HEK293 (cell line): ENCODE measurements around the gene ZNF80.

ENCODE experiments used
- CTCF ChIA-PET: fragments of 350-600 bp; formaldehyde crosslinking; extraction: SDS; loops from one replicate; lab custom pipeline; 2021; ENCODE audit warnings: antibody characterized with exemption; lab: Yijun Ruan, JAX
- POLR2A ChIA-PET: fragments of 300-600 bp; formaldehyde crosslinking; extraction: SDS; loops from one replicate; lab custom pipeline; 2020; ENCODE audit warnings: antibody characterized with exemption, inconsistent platforms; lab: Yijun Ruan, JAX
- H3K27ac ChIP-seq: fragments of 200-500 bp; sonication (Bioruptor generic); 2 replicates; pipeline ENCODE4 v1.5.1; 2014; ENCODE audit warnings: low read depth, low read length, control low read depth, inconsistent platforms; ENCODE audit errors: extremely low read depth
- H3K36me3 ChIP-seq, 2 experiments: fragments of 200-500 bp in 1 of 2; sonication (Bioruptor generic) in 1 of 2; 1 replicate in 1 of 2; 2 replicates in 1 of 2; pipeline ENCODE4 v1.5.1; 2014 to 2017; ENCODE audit warnings: inconsistent platforms in 2 of 2, low read length in 2 of 2; ENCODE audit not compliant: control insufficient read depth in 2 of 2, insufficient read depth in 1 of 2
- H3K4me1 ChIP-seq: fragments of 200-500 bp; sonication (Bioruptor generic); 2 replicates; pipeline ENCODE4 v1.5.1; 2014; ENCODE audit warnings: mild to moderate bottlenecking, low read length, inconsistent platforms; ENCODE audit not compliant: control insufficient read depth, insufficient read depth
- H3K4me3 ChIP-seq: 2 replicates; pipeline ENCODE4 v1.5.1; 2011; ENCODE audit warnings: low read depth, mild to moderate bottlenecking, control low read depth, low read length, moderate library complexity
- H3K9me3 ChIP-seq: fragments of 200-500 bp; sonication (Bioruptor generic); 2 replicates; pipeline ENCODE4 v1.5.1; 2014; ENCODE audit warnings: low read depth, low read length, inconsistent platforms; ENCODE audit not compliant: control insufficient read depth, insufficient read depth
- GLI2 ChIP-seq: fragments of 450-650 bp; formaldehyde crosslinking; IDR thresholded peaks from 2 replicates; pipeline ENCODE4; 2017; ENCODE audit warnings: missing biosample characterization, missing genetic modification characterization, low read depth, borderline replicate concordance
- GLIS2 ChIP-seq: fragments of 450-650 bp; formaldehyde crosslinking; IDR thresholded peaks from 2 replicates; pipeline ENCODE4 v1.5.1; 2016; ENCODE audit warnings: missing biosample characterization, missing genetic modification characterization
- PRDM1 ChIP-seq: fragments of 450-650 bp; formaldehyde crosslinking; IDR thresholded peaks from 2 replicates; pipeline ENCODE4; 2016; ENCODE audit warnings: missing biosample characterization, missing genetic modification characterization
- TCF7L2 ChIP-seq: IDR thresholded peaks from 2 replicates; pipeline ENCODE4 v1.6.1; 2011; ENCODE audit warnings: low read depth, mild to moderate bottlenecking, inconsistent platforms, low read length, moderate library complexity, borderline replicate concordance
- ZBTB17 ChIP-seq: fragments of 450-650 bp; formaldehyde crosslinking; IDR thresholded peaks from 2 replicates; pipeline ENCODE4 v1.5.1; 2016; ENCODE audit warnings: missing biosample characterization, missing genetic modification characterization
- ZFHX2 ChIP-seq: fragments of 450-650 bp; formaldehyde crosslinking; conservative IDR thresholded peaks from 2 replicates; pipeline ENCODE4 v1.5.1; 2016; ENCODE audit warnings: missing biosample characterization, missing genetic modification characterization
- ZIC2 ChIP-seq: fragments of 450-650 bp; formaldehyde crosslinking; IDR thresholded peaks from 2 replicates; pipeline ENCODE4 v1.5.1; 2016; ENCODE audit warnings: missing biosample characterization, missing genetic modification characterization
- ZNF121 ChIP-seq: fragments of 450-650 bp; formaldehyde crosslinking; IDR thresholded peaks from 2 replicates; pipeline ENCODE4 v1.5.1; 2016; ENCODE audit warnings: missing biosample characterization, missing genetic modification characterization
- ZNF138 ChIP-seq: fragments of 450-650 bp; formaldehyde crosslinking; IDR thresholded peaks from 2 replicates; pipeline ENCODE4 v1.5.1; 2016; ENCODE audit warnings: missing biosample characterization, missing genetic modification characterization, borderline replicate concordance
- ZNF16 ChIP-seq: fragments of 450-650 bp; formaldehyde crosslinking; IDR thresholded peaks from 2 replicates; pipeline ENCODE4 v1.5.1; 2016; ENCODE audit warnings: low read depth, missing biosample characterization, missing genetic modification characterization
- ZNF184 ChIP-seq: fragments of 450-650 bp; IDR thresholded peaks from 2 replicates; pipeline ENCODE4 v1.5.1; 2018; ENCODE audit warnings: missing biosample characterization, mild to moderate bottlenecking, missing genetic modification characterization
- ZNF248 ChIP-seq: fragments of 450-650 bp; formaldehyde crosslinking; IDR thresholded peaks from 2 replicates; pipeline ENCODE4 v1.5.1; 2017; ENCODE audit warnings: missing biosample characterization, missing genetic modification characterization
- ZNF302 ChIP-seq: fragments of 450-650 bp; formaldehyde crosslinking; IDR thresholded peaks from 2 replicates; pipeline ENCODE4 v1.5.1; 2016; ENCODE audit warnings: missing biosample characterization, missing genetic modification characterization, low read depth
- ZNF692 ChIP-seq: fragments of 450-650 bp; formaldehyde crosslinking; IDR thresholded peaks from 2 replicates; pipeline ENCODE4 v1.5.1; 2016; ENCODE audit warnings: missing biosample characterization, missing genetic modification characterization
- ZNF704 ChIP-seq: fragments of 450-650 bp; formaldehyde crosslinking; IDR thresholded peaks from 2 replicates; pipeline ENCODE4 v1.5.1; 2016; ENCODE audit warnings: missing biosample characterization, missing genetic modification characterization
- ZNF747 ChIP-seq: fragments of 450-650 bp; formaldehyde crosslinking; IDR thresholded peaks from 2 replicates; pipeline ENCODE4 v1.5.1; 2016; ENCODE audit warnings: missing biosample characterization, missing genetic modification characterization
- TF ChIP-seq, protein P1 (sequence below): fragments of 450-650 bp; formaldehyde crosslinking; conservative IDR thresholded peaks from 2 replicates; pipeline ENCODE4 v1.5.1; 2016; ENCODE audit warnings: low read depth, missing biosample characterization, missing genetic modification characterization
- TF ChIP-seq, protein P2 (sequence below): fragments of 450-650 bp; formaldehyde crosslinking; IDR thresholded peaks from 2 replicates; pipeline ENCODE4 v1.5.1; 2016; ENCODE audit warnings: missing biosample characterization, missing genetic modification characterization
- TF ChIP-seq, protein P3 (sequence below): fragments of 450-650 bp; formaldehyde crosslinking; IDR thresholded peaks from 2 replicates; pipeline ENCODE4 v1.5.1; 2016; ENCODE audit warnings: missing biosample characterization, missing genetic modification characterization
- TF ChIP-seq, protein P4 (sequence below): fragments of 450-650 bp; formaldehyde crosslinking; IDR thresholded peaks from 2 replicates; pipeline ENCODE4; 2016; ENCODE audit warnings: missing biosample characterization, missing genetic modification characterization

ZNF80 gene

DNA sequence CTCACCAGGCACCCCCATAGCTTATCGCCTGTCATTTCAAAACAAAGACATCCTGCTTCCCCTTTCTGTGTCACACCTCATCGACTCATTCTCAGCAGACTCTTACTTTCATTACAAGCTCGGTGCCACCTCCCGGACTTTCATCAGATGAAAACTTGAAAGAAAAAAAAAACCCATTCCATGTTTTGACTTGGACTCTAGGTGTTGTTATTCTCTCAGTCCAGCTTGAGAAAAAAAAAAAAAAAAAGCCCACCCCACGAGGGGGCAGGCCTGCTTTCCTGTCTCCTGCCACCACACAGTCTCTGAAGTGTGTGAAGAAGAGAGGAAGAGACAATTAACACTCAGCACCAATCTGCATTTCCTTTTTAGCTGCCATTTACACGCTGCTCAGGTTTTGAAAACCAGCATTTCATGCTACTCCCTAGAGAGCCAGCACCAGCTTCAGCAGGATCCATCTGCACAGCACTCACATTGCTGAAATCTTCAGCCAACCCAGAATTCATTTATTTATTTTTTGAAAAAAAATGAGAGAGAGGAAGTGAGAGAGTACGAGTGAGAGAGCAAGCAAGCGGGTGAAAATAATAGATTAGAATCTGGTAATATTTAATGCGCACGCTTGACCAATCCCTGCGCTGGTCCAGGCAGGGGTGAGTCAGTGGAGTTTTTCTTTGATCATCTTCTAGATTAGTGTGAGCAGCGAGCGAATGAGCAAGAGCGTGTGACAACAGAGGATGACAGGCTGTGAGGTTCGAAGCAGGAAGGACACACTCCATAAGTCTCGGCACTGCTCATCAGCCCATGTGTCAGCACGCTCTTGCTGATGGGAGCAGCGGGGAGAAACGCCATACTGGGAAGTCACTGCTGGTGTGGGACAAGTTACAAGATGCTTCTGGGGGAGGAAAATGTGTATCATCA, 23.5 kb downstream of the ZNF80 start:
- no peak for TF ChIP-seq ZNF248 (tag by site-specific recombination)
- 0 out of 2 replicates have a peak, but pooled peaks have one; percentile 41 for TF ChIP-seq ZNF121 (tag by site-specific recombination)
- peak; percentile 56; the same call in 1 of the 2 replicates for TF ChIP-seq TCF7L2
- no peak for TF ChIP-seq GLIS2 (tag by site-specific recombination)
- TF ChIP-seq ZNF692 (tag by site-specific recombination), result 0 out of 2 replicates have a peak, but pooled peaks have one; percentile 14
- TF ChIP-seq ZBTB17 (tag by site-specific recombination), result peak; percentile 89
- TF ChIP-seq ZIC2, result peak; percentile 78; the same call in 1 of the 2 replicates
- peak; percentile 26; the same call in 1 of the 2 replicates for TF ChIP-seq PRDM1 (tag by site-specific recombination)
- H3K27ac ChIP-seq, result no peak overlapping the region
- peaks cover 4% of the 10 kb centered on the region for H3K4me1 ChIP-seq
- H3K36me3 ChIP-seq, result no peaks in the 10 kb centered on the region
- peak overlapping the region; percentile 7; the same call in 1 of the 2 replicates for H3K4me3 ChIP-seq
- POLR2A ChIA-PET, result interaction anchor here (0.6 to 0.7 kb wide), 2 partner anchors 197 to 790 kb away, joined by 5 to 7 read pairs; no protein-coding TSS in a partner anchor
- CTCF ChIA-PET, result interaction anchor here (0.7 kb wide), 1 partner anchor 1570 kb away, joined by 3 read pairs; no protein-coding TSS in a partner anchor
- H3K9me3 ChIP-seq, result no peaks in the 10 kb centered on the region

DNA sequence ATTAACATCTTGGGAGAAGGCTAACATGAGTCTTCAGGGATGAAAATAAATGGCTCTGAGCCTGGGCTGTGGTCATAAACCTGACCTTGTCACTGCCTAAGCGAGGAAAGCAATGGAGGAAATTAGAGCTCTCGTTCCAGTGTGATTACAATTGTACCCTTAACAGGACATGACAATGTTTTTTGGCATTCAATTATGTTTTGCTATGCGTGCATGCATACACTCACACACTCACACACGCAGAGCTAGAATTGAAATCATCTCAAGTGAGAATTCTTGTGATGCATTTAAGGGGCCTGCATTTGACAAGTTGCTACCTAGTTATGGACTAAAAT, 24.1 kb downstream of the ZNF80 start:
- ChIA-PET CTCF (interaction anchor here (0.7 kb wide), 1 partner anchor 1571 kb away, joined by 3 read pairs; no protein-coding TSS in a partner anchor), POLR2A (interaction anchor here (0.7 kb wide), 1 partner anchor 790 kb away, joined by 7 read pairs; no protein-coding TSS in a partner anchor)
- no peaks in the 10 kb centered on the region for H3K36me3 ChIP-seq
- H3K27ac ChIP-seq, result no peak overlapping the region
- H3K9me3 ChIP-seq, result no peaks in the 10 kb centered on the region
- no peak overlapping the region for H3K4me3 ChIP-seq
- peaks cover 4% of the 10 kb centered on the region for H3K4me1 ChIP-seq
- TF ChIP-seq GLI2, result no peak
- TF ChIP-seq, protein P1, sequence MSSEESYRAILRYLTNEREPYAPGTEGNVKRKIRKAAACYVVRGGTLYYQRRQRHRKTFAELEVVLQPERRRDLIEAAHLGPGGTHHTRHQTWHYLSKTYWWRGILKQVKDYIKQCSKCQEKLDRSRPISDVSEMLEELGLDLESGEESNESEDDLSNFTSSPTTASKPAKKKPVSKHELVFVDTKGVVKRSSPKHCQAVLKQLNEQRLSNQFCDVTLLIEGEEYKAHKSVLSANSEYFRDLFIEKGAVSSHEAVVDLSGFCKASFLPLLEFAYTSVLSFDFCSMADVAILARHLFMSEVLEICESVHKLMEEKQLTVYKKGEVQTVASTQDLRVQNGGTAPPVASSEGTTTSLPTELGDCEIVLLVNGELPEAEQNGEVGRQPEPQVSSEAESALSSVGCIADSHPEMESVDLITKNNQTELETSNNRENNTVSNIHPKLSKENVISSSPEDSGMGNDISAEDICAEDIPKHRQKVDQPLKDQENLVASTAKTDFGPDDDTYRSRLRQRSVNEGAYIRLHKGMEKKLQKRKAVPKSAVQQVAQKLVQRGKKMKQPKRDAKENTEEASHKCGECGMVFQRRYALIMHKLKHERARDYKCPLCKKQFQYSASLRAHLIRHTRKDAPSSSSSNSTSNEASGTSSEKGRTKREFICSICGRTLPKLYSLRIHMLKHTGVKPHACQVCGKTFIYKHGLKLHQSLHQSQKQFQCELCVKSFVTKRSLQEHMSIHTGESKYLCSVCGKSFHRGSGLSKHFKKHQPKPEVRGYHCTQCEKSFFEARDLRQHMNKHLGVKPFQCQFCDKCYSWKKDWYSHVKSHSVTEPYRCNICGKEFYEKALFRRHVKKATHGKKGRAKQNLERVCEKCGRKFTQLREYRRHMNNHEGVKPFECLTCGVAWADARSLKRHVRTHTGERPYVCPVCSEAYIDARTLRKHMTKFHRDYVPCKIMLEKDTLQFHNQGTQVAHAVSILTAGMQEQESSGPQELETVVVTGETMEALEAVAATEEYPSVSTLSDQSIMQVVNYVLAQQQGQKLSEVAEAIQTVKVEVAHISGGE, result no peak
- TF ChIP-seq ZNF704 (tag by site-specific recombination), result no peak
- TF ChIP-seq, protein P2, sequence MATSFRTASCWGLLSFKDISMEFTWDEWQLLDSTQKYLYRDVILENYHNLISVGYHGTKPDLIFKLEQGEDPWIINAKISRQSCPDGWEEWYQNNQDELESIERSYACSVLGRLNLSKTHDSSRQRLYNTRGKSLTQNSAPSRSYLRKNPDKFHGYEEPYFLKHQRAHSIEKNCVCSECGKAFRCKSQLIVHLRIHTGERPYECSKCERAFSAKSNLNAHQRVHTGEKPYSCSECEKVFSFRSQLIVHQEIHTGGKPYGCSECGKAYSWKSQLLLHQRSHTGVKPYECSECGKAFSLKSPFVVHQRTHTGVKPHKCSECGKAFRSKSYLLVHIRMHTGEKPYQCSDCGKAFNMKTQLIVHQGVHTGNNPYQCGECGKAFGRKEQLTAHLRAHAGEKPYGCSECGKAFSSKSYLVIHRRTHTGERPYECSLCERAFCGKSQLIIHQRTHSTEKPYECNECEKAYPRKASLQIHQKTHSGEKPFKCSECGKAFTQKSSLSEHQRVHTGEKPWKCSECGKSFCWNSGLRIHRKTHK (tag by site-specific recombination), result no peak
- TF ChIP-seq ZFHX2 (tag by site-specific recombination), result no peak
- TF ChIP-seq, protein P3, sequence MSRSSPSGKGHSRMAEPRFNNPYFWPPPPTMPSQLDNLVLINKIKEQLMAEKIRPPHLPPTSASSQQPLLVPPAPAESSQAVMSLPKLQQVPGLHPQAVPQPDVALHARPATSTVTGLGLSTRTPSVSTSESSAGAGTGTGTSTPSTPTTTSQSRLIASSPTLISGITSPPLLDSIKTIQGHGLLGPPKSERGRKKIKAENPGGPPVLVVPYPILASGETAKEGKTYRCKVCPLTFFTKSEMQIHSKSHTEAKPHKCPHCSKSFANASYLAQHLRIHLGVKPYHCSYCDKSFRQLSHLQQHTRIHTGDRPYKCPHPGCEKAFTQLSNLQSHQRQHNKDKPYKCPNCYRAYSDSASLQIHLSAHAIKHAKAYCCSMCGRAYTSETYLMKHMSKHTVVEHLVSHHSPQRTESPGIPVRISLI, result no peak
- TF ChIP-seq ZNF302 (tag by site-specific recombination), result no peak
- TF ChIP-seq ZNF184, result no peak
- TF ChIP-seq ZNF16 (tag by site-specific recombination), result no peak
- TF ChIP-seq ZNF138 (tag by site-specific recombination), result no peak
- TF ChIP-seq, protein P4, sequence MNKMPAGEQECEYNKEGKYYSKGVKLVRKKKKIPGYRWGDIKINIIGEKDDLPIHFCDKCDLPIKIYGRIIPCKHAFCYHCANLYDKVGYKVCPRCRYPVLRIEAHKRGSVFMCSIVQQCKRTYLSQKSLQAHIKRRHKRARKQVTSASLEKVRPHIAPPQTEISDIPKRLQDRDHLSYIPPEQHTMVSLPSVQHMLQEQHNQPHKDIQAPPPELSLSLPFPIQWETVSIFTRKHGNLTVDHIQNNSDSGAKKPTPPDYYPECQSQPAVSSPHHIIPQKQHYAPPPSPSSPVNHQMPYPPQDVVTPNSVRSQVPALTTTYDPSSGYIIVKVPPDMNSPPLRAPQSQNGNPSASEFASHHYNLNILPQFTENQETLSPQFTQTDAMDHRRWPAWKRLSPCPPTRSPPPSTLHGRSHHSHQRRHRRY (tag by site-specific recombination), result no peak
- TF ChIP-seq ZNF747 (tag by site-specific recombination), result no peak
